ENCODE measurements around the gene KRT73.
"Not testable (repeated sequence)": the region's sequence is repeated elsewhere in the genome, so short reads cannot be mapped to it uniquely, and the experiment has no call there.

KRT73 gene

DNA sequence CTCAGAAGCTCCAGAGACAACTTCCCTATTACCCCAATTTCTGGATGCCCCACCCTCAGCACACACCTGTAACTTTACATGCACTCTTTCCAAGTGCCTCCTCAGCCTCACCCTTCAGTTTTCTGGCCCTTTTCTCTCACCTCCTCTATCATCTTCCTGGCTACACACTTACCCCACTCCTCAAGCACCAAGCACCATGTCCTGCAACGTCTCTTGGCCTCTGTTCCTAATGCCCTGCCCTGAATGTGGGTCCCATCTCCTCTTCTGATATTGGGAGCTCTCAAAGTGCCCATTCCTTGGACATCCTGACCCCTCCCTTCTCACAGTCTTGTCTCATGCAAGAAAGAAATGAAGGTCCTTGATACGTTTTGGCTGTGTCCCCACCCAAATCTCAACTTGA, 18.3 kb downstream of the KRT73 start:
- FAIRE-seq = no peak

DNA sequence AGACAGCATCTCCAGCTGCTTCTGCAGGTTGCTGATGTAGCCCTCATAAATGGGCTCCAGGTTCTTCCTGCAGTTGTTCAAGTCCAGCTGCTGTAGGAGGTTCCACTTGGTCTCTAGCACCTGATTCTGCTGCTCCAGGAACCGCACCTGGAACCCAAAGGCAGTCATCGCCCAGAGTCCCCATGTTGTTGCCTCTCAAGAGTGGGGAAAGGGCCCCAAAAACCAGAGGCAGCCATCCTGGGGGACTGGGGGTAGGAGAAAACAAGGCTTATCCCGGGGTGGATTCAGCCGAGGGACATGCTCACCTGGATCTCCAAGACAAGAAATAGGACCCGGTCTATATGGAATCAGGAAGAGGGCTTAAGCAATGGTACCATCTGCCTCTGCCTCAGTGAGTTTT, 19.4 kb downstream of the KRT73 start:
- FAIRE-seq = no peak

DNA sequence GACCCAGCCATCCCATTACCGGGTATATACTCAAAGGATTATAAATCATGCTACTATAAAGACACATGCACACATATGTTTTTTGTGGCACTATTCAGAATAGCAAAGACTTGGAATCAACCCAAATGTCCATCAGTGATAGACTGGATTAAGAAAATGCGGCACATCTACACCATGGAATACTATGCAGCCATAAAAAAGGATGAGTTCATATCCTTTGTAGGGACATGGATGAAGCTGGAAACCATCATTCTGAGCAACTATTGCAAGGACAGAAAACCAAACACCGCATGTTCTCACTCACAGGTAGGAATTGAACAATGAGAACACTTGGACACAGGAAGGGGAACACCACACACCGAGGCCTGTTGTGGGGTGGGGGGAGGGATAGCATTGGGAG, 24.1 kb downstream of the KRT73 start:
- FAIRE-seq = not testable (repeated sequence)

DNA sequence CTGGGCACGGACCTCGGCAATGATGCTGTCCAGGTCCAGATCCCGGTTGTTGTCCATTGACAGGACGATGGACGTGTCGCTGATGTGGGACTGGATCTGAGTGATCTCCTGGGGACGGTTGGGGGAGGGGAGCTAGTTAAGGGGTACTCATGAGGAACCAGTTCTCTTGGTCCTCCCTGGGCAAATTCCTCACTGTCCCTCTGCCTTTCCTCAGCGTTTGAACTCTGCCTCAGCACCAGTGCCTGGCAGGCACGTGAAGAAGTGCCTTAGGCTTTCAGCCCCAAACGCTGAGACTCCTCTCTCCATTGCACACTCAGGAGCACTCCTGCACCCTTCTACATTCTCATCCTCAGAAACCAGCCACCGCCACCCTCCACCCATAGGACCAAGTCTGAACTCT, 26.8 kb downstream of the KRT73 start:
- no peak for FAIRE-seq

DNA sequence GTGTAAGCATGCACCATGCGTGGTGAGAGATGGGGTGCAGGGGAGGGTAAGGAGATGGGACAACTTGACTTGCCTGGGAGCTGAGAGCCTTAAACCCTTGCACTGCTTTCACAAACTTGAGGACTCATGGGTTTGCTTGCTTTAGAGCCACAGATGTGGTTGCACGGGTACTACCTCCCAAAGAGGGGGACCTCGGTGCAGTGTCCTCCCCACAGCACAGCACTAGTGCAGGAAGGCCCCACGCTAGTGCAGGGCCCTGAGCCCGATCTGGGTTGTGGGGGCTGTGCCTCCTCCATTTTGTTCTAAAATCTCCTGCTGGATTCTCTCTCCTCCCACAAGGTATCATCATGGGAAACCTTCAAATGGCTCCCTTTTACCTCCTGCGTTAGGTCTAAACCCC, 28.3 kb downstream of the KRT73 start:
- FAIRE-seq = no peak

DNA sequence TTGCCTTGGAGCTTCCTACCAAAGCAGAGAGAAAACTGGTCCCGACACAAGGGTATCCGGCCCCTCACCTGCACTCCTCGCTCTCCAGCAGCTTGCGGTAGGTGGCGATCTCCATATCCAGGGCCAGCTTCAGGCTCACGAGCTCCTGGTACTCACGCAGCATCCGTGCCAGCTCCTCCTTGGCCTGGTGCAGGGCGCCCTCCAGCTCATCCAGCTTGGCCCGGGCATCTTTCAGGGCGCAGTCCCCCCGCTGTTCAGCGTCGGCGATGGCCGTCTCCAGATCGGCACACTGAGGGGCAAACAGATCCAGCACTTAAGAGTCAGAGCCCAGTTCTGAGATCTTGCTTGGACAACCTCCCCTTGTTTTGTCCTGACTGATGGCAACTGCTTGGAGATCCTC, 30.8 kb downstream of the KRT73 start:
- no peak for FAIRE-seq

DNA sequence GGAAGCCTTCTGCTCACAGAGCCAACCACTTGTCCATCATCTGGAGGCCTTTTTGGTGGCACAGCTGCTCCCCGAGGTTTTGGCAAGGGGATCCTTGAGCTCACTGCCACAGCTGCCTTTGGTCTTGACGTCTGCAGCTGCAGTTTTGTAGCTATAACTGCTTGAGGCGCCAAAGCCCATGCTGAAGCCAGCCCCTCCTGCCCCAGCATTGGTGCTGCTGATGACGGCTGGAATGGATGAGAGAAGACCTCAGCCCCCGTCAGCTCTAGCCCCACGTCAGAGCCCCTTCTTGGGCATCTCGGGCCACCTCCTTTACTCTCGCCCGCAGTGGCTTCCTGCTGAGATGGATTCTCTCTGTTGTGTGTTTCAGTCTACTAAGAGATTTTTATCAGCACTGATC, 32.4 kb downstream of the KRT73 start:
- FAIRE-seq = no peak

DNA sequence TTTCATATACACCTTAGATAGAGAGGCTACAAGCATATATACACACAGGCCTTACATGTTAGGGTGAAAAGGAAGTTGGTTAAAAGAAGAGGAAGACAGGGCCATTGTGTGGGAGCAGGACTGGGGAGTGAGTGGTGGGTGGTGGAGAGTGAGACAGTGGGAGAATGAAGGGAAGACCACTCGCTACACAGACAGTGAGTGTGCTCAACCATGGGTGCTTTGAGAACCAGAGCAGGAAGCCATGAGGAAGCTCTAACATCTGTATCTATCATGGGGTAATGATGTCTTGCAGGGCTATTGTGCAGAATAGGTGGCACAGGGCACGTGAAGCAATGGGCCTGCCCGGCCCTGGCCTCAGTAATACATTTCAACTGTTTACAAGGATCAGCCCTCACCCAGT, 33.3 kb downstream of the KRT73 start:
- no peak for FAIRE-seq

DNA sequence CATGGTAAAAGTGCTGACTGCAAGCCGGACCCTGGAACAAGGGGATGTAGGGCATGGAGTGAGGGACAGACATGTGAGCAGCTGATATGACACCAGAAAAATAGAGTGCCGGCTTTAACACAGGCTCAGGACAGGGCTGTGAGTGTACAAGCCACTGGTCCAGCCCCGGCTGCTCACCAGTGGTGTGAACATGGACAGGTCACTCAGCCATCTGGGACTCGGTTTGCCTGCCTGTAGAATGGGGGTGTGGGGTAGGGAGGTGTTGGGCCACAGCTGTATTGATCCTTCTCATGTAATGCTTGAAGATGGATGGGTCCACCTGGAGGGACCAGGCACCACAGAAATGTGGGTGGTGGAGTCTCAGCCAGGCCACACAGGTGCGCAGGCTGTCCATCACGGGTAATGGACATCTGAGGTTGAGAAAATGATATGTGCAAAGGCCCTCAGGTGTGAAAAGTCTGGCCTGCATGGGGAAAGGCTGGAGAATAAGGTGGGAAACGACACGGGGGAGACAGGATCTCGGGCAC, 34.1 kb downstream of the KRT73 start:
- FAIRE-seq = no peak

DNA sequence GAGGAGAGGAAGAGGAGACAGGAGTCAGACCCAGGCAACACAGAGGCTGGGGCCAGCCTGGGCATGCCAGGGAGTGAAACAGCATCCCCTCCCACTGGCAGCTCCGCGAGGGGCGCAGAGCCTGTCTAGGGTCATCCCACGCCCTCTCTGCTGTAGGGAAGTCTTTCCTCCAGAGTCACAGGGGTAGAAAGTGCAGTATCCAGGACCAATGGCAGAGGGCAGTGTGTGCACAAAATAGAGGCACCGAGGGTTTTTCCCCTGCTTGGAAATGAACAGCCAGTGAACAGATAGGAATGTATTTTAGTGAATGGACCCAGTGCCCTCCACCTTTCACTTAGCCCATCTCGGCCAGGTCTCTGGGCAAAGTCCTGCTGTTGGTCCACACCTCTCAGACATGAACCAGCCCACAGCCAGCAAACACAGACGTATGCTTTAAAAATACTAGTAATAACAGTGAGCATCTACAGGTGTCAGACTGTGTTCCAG, 35.3 kb downstream of the KRT73 start:
- no peak for FAIRE-seq

DNA sequence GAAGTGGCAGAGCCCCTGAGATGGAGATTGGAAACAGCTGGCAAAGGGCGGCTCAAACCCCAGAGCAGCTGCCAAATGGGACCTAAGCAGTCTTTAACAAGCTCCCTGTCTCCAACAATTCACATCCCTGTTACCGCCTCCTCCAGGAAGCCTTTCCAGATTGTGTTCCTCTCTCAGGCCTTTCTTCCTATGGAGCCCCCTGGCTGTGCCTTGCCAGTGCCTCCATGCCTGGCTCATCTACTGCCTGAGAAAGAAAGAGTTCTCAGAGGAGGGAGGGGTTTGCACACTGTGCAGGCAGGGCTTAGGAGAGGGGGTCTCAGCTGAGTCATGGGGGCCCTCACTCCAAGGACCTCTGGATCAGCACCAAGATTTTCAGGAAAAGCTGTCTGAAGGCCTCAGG, 35.9 kb downstream of the KRT73 start:
- no peak for FAIRE-seq

DNA sequence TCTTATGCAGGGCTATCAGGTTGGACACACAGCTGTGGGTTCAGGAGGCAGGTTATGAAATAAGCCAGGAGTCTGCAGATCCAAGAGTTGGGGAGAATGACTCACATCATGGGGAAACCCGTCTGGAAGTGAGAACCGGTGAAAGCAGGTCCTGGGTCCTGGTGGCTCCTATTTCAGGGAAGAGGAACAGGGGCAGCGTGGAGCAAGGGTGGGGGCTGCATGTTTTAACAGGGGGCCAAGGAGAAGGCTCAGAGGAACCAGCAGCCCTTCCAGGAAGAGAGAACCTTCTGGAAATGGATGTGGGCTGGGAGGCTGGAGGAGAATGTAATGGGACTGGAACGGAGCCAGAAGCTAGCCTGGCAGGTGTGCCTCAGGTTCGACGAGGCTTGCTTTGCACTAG, 36.9 kb downstream of the KRT73 start:
- no peak for FAIRE-seq

DNA sequence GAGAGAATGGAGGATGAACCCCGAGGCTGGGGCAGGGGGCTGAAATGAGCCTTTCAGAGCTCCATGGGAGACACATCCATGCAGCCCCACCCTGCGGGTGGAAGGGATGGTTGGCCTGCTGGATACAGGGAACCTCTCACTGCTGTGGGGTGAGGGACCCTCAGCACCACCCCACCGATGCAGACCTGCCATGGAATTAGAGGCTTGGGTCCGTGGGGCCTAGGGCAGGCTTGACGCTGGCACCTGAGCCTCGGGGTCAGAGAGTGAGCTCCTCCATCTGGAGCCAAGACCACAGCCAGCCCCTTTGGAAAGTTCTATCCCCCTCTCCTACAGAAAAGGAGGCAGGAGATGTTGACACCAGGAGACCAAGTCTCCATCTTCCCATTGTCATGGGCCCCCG, 37.3 kb downstream of the KRT73 start:
- FAIRE-seq = no peak

DNA sequence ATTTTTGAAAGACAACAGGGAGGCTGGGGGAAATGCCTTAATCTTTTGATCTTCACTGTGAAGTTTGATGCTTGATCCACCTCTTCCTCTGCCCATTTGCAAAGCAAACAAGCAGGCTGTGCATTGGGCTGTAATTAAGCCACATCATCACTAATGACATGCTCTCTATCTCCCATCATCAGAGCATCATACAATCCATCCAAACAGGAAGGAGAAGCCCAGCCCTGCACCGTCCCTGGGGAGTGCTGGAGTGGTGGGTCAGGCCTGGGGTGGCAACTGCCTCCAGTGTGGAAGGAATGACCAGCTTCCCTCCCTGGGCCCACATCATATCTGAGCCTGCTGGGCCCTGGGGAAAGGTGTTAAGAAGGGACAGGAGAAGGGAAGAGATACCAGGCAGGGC, 37.9 kb downstream of the KRT73 start:
- FAIRE-seq = no peak

DNA sequence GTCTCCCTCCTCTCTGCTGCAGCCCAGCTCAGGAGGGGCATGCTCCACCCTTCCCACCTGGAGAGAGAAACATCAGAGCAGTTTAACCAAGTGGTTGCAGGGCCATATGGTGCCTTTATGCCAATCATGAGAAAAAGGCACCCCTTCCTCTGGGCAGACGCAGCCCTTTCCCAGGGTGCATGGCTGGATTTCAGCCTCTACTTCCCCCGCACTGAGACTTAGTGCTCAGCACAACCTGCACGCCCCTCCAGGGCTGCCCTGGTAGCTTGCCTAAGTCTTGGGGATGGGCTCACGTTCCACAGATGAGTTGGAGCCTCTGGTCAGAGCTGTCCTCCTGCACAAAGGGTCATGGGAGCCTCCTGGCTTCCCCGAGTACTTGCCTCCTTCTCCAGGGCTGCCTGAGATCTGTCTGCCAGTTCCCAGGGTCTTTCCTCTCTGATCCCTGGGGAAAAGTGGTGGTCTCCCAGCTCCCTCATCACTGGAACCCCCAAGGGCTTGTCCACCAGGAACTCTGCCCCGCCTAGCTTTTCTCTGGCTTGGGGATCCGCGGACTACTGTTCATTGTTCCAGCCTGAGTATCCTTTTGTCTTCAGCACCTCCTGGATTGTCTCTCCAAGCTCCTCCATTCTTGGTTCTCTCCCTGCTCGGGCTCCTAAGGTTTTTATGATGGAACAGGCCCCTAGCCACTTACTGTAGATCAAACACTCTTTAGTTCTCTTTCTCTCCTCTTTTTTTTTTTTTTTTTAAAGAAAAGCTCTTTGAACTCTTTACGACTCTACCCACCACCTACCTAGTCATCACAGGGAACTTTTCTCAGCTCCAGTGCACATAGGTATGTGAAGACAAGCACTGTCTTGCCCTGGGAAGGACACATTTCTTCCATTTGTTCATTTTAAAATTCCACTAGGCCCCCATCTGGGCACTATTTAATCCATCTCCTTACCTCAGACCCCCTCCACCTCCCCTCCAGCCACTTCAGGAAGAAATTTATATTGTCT, 38.6 kb downstream of the KRT73 start:
- no peak for FAIRE-seq

DNA sequence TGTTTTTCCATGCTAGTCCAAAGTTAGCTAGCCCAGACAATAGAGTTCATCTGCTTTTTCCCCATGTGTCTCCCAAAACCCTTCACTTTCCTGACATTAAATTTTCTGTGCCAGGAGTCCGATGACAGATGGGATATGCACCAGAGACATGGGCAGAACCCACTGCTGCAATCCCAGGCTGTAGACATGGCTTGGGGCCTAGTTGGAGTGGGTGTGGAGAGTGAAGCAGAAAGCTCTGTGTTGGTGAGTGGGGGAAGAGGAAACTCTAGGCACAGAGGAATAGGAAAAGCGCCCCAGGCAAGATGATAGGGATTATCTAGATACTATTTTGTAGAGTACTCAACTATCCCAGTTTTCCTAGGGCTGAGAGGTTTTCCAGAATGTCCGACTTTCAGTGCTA, 39.9 kb downstream of the KRT73 start:
- FAIRE-seq = no peak

DNA sequence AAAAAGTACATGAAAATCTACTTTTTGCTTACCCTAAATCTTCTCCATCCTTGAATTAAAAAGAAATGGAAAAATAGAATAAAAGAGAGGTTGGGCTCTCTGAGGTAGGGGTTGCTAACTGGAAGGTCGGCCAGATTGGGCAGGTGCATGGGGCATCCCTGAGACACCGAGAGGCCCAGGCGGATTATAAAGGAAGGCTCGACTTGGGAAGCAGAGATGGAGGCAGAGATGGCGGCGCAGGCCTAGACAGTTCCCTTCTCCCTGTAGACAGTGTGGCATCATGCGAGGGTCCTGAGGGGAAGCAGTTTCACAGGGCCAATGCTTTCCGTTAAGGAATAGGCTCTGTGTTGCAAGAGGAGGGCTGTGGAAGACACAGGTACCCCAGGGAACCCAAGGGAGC, 41.0 kb downstream of the KRT73 start:
- no peak for FAIRE-seq

DNA sequence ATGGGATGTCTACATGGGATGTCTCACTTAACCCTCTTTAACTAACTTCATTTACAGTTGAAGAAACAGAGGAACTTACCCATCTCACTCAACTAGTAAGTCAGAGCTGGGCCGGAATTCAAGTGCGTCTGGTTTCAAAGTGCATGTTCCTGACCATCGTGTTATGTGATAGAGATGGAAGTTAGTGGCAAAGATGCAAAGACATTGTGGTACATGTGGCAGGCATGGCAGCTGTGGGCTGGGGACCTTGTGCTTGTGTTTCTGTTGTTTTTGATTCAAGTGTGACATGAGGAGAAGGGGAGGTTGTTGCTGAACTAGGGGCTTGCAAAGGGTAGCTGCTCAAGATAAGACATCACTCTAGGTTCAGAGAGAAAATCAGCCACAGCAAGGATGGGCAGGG, 42.4 kb downstream of the KRT73 start:
- FAIRE-seq = no peak

DNA sequence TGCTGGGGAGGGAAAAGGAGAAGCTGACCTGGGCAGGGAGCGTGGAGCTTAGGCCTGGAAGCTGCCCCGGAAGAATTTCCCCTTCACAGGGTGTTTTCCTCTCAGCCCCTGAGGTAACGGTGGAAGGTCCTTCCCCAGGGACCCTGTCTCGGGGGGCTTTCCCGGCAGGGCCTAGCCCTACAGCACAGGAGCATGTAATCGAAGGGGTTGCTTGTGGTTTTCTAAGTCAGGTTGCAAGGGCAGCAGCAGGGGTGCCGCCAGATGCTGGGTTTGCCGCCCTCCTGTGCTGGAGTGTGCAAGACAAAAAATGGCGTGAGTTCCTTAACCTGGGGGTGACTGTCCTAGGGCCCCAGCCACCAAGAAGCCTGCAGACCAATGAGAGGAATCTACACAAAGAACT, 43.1 kb downstream of the KRT73 start:
- FAIRE-seq = no peak

DNA sequence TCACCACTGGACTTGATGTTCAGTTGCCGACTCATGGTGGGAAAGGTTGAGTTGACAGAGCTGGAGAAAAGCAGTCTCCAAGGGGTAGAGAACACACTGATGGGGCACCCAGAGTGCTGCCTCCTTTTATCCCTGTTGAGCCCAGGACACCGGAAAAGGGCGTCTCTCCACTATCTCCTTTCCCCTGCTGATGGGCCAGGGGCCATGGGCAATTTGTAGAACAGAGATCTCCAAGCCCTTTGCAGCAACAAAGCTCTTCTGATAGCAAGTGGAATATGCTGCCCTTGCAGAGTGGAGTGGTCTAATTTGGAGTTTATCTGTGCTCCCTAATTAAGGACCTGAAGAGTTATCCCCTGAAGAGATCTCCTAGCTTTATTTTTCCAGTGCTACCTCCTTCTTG, 44.6 kb downstream of the KRT73 start, which contains the start of gene KRT74:
Gene KRT74, minus strand, starts transcription at position 101 of the 400 bp plus-strand sequence. Its CDS starts 66 bp downstream, at position 35.
- no peak for FAIRE-seq

DNA sequence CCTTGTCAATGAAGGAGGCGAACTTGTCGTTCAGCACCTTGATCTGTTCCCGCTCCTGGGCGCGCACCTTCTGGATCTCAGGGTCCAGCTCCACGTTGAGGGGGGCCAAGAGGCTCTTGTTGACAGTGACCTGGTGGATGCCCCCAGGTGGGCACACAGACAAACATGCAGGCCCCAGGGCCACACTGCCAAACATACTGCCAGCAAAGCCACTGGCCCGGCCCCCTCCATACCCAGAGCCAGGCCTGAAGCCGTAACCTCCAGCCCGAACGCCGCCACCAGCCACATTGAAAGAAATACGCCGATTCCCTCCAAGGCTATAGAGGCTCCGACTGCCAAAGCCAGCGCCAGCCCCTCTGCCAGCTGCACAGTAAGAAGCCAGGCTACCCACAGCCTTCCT, 45.1 kb downstream of the KRT73 start:
- no peak for FAIRE-seq

DNA sequence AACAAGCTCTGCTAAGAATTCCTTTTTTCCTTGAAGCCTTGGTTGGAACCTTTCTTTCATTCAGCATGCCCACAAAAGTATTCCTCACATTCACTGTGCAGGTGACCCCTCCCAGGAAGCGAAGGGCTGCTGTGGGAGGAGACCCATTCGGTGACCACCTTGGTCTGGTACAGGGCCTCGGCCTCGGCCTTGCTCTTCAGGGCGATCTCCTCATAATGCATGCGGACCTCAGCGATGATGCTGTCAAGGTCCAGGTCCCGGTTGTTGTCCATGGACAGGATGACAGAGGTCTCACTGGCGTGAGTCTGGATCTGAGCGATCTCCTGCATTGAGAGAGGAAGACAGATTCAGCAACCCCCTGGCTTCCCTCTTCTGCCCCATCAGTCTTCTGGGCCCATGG, 47.8 kb downstream of the KRT73 start:
- FAIRE-seq = no peak

DNA sequence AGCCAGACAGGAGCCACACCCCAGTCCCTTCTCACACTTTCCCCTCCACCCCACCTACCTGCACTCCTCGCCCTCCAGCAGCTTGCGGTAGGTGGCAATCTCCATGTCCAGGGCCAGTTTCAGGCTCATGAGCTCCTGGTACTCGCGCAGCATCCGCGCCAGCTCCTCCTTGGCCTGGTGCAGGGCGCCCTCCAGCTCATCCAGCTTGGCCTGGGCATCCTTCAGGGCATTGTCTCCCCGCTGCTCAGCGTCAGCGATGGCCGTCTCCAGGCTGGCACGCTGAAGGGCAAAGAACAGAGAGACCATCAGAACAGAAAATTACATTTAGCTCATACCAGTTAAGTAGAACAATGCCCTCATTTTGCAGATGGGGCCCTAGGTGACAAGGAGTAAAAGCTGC, 50.2 kb downstream of the KRT73 start:
- FAIRE-seq = no peak

DNA sequence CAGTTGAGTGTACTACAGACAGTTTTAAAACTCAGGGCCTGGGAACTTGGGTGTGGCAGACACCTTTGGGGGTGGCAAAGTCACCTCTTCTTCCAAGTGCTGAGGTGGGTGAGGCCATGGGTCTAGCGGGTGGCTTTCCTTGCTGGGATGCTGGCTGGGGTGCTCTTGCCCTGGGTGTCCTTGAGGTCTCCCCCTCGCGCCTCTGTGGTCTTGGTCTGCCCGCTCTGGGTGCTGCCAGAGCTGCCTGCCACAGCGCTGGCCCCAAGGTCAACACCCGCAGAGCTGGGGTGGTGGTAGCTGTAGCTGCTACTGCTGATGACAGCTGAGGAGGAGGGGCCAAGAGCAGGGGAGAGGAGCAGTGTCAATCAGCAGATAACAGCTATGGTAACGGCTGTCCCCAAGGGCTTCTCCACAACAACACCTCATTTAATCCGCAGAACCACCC, 51.5 kb downstream of the KRT73 start:
- FAIRE-seq = no peak
